Jurkat, Clone E6-1 (cell line): ENCODE results near the gene CFAP43.
A peak's percentile ranks its signal among the peaks of the same experiment; 100 is the strongest.
"Not testable (repeated sequence)": the region's sequence is repeated elsewhere in the genome, so short reads cannot be mapped to it uniquely, and the experiment has no call there.

Experiments used
- DNase-seq: peaks from one replicate; pipeline ENCODE4 v3.0.0-alpha.2; 2011; ENCODE audit warnings: low read depth, low spot score
- H3K4me3 ChIP-seq: 2 replicates; pipeline ENCODE4 v1.5.1; 2011; ENCODE audit warnings: mild to moderate bottlenecking, low read length, control low read depth, moderate library complexity

CFAP43 gene

DNA sequence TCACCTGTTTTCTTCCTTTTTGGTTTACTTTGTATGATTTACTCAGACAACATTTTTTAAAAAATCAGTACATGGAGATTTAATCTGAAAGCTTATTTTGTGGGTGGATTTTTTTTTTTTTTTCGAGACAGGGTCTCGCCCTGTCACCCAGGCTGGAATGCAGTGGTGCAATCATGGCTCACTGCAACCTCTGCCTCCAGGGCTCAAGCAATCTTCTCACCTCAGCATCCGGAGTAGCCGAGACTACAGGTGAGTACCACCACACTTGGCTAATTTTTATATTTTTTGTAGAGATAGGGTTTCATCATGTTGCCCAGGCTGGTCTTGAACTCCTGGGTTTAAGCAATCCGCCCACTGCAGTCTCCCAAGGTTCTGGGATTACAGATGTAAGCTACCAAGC is 25.1 kb upstream of the CFAP43 start:
- no peak for DNase-seq
- no peak overlapping the region for H3K4me3 ChIP-seq

DNA sequence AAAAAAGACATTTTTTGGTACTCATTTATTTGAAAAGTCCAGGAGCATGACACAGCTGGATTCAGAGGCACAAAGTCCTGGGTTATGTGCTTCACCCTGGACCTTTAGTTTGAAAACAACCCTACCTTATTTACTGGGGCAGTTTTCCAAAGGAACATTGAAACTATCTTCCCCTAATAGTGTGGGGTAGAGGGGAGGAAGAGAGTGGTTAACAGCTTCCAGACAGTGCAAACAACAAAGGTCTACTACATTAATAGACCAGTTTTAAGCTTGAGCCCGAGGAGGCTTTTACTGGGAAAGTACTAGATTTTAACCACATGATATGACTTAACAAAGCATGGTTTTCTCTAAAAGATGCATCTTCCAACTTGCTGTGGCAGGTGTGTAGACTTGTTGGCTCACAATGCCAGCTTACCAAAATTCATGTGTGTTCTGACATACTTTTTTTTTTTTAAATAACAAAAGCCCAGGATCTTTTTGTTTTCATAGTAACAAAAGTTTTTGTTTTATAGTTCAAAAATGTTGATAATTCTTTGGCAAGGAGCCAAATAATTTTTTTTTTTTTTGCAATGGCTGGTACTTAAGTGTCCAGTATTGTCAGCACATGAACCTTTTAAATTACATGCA is 24.3 kb upstream of the CFAP43 start:
- DNase-seq = peak; percentile 32
- no peak overlapping the region; the same call in 1 of the 2 replicates for H3K4me3 ChIP-seq

DNA sequence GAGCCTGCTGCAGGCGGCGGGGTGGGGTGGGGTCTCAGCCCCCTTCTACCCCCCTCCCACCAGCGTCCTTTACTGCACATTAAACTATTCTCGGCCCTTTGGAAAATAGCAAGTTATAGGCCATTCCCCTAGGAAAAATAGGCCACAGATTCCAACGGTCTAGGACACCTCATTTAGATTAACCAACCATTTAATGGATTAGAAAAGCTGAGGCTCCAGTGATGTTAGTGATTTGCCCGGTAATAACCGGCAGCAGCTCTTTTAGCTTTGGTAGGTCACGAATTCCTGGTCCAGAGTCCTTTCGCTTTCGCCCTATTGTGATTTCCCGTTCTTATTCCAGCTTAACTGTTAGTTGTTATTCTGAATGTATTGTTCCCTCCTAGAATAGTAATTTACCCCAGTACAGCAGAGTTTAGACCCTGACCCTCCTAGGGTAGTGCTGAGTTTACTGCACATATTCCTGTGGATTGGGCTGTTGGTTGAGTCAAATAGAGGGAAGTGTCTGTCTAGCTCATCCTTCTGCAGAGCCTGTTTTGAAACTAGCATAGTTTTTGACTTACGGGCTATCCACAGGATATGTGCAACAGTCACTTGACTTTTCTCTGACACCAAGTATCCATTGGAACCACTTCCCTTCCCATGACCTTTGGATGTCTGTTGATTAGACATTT is 23.3 kb upstream of the CFAP43 start:
- peak overlapping the region; percentile 86 for H3K4me3 ChIP-seq
- DNase-seq = no peak

DNA sequence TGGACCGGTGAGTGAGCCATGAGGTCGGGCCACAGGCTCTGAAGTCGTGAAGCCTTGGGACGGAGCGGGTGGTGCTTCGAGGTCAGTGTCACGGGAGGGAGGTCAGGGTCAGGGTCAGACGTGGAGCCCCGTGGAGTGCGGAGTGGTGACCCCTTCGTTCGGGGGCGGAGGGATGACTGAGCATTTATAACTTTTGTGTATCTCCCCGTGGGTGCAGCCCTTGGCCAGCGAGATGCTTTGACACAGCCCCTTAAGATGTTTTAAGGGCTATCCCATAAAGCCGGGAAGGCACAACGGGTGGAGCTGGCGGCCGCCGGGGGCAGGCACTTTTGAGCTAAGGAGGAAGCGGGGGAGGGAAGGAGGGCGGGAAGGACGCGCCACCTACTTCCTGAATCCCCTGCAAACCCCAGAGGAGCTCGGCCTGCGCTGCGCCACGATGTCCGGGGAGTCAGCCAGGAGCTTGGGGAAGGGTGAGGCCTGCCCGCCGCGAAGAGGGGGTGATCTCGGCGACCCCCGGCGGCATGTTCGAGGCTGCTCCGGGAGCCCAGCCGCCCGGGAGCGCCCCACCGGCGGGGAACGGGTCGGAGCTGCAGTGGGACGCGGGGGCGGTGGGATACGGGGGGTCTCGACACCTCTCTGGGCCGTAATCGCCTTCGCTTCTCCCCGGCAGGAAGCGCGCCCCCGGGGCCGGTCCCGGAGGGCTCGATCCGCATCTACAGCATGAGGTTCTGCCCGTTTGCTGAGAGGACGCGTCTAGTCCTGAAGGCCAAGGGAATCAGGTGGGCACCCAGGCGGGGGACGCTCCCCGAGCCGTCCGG is 22.5 kb upstream of the CFAP43 start, which contains the start of gene GSTO1:
TSS of gene GSTO1 (plus strand) at position 400 of the 818 bp plus-strand sequence. CDS start at position 437, 37 bp downstream.
- H3K4me3 ChIP-seq = peak within 1 kb of the TSS; percentile 86

DNA sequence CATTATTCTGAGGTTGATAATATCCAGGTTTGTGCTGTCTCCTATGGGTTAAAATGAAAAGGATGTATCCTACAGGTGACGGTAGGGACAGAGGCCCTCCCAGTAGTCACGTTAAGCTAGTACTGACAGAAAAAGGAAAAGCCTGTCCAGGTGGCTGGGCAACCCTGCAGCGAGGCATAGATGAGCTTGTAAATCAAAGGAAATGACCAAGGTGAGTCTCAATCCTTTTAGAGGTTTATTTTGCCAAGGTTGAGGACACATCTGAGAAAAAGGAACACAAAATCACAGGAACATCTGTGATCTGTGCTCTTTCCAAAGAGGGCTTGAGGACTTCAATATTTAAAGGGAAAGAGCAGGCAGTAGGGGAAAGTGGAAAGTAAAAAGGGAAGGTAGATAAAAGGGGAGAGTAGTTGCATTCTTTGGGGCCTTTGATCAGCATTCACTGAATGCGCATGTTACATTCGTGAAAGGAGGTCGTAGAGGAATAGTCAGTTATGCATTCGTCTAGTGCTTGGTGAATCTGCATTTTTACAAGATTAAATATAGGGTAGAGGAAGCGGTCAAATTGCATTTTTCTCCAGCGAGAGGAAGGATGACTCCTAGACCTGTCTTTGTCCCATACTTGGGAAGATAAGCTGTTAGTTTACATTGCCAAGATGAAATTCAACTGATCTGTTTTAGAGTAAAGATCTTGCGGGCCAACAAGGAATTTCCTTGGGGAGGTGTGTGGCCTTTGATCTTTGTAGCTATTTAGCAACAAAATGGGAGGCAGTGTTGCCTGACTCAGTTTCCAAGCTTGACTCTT is 21.6 kb upstream of the CFAP43 start:
- peak overlapping the region; percentile 86 for H3K4me3 ChIP-seq
- no peak for DNase-seq

More for the DNA sequence above, 22.5 kb upstream of the CFAP43 start, which contains the start of gene GSTO1:
- peak; percentile 65 for DNase-seq

DNA sequence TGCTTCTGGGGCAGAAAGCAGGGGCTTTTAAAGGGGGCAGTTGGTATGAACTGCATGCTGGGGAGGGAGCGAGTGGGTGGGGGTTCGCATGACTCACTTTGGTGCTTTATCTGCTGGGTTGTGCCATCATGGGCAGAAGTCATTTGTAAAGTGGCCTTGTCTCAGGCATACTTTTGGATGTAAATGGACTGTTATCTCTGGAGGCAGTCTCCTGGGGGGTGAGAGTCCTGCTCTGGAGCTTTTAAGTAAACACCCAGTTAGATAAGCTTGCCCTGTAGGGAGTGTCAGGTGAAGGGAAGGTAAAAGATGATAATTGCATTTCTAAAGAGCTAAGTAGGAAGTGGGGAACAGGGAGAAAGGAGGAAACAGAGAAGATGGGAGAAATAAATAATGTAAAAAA is 20.9 kb upstream of the CFAP43 start:
- DNase-seq = no peak

DNA sequence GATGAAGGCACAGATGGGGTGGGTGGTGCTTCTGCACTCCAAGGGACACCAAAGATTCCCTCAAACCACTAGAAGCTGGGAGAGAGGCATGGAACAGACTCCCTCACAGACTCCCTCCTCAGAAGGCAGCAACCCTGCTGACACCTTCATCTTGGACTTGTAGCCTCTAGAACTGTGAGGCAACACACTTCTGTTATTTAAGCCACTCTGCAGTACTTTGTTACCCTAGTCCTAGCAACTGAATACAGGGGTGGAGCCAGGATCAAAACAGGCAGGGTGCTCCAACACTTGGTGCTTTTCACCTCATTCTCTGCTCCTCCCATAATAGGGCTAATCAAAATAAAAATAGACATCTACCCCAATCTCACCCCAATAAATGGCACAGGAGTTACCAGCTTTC is 20.2 kb upstream of the CFAP43 start:
- H3K4me3 ChIP-seq = no peak overlapping the region
- no peak for DNase-seq

More for the DNA sequence above, 20.9 kb upstream of the CFAP43 start:
- no peak overlapping the region for H3K4me3 ChIP-seq

DNA sequence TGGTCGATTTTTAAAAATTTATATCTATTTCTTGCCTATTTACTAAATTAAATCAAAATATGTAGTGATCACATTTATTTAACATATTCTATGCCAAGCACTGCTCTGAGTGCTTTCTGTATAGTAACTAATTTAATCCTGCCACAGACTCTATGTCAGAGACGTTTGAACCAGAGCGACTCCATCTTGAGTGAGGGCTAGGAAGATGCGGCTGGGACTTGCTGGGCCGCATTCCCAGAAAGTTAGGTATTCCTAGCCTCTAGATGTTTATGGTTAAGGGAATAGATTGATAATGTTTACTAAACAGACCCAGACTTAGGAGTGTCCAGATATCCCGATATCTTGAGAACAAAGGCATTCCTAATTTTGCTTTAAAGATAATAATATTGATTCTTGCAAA is 19.3 kb upstream of the CFAP43 start:
- H3K4me3 ChIP-seq = no peak overlapping the region
- DNase-seq = no peak

DNA sequence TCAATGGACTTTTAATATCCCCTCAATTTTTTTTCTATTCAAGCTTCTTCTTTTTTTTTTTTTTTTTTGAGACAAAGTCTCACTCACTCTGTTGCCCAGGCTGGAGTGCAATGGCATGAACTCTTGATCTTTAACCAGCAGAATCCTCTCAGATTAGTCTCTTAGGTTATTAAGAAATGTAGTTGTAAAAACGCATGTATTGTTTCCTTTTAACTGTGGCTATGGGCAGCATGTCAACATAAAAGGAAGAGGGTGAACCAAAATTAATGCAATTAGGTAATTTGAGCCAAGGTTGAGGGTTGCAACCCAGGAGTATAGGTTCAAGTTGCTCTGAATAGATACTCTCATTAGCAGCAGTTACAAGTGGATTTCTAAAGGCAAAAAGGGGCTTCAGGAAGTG is 18.2 kb upstream of the CFAP43 start:
- no peak overlapping the region for H3K4me3 ChIP-seq
- DNase-seq = no peak

DNA sequence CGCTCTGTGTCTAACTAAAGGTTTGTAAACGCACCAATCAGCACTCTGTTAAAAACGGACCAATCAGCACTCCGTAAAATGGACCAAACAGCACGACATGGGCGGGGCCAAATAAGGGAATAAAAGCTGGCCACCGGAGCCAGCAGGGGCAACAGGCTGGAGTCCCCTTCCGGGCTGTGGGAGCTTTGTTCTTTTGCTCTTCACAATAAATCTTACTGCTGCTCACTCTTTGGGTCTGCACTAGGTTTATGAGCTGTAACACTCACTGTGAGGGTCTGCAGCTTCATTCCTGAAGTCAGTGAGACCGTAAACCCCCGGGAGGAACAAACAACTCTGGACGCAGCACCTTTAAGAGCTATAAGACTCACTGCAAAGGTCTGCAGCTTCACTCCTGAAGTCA is 16.8 kb upstream of the CFAP43 start:
- not testable (repeated sequence) for DNase-seq, H3K4me3 ChIP-seq

DNA sequence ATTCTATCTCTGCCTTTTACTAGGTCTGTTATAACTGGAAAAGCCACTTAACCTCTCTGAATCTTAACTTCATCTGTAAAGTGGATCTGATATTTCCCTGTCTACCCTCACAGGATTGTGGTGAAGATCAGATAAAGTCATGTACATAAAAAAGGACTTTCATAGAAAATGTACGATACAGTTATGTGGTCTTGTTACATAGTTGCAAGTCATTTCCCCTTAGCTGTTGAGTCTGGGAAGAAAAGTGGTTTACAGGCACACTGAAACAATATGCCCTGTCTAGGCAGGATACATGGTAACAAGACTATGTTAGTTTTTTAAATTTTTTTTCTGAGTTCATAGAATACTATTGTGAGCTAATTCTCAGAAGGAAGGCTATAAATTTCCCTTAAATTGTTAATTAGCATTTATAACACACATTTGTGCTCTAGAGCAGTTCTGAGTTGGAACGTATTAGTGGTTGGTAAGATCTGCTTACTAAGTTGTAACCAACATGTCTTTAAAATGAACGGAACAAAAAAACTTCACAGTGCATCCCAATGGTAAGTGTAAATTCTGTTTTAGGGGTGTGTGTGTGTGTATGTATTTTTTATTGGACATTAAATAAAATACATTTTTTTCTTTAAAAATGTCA is 15.5 kb upstream of the CFAP43 start:
- no peak for DNase-seq

DNA sequence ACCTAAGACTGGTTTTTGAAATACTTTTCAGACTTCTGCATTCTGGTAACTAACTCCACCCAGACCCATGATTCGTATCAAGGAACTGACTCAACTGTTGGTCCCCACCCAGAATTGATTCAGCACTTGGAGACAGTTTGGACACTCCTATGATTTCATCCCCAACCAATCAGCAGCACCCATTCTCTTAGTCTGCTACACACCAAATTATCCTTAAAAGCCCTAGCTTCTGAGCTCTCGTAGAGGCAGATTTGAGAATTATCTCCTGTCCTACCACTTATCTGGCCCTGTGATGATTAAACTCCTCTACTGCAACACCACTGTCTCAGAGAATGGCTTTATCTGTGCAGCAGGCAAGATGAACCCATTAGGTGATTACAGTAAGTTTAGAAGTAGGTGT is 14.8 kb upstream of the CFAP43 start:
- DNase-seq = no peak
- H3K4me3 ChIP-seq = no peak overlapping the region

More for the DNA sequence above, 15.5 kb upstream of the CFAP43 start:
- no peak overlapping the region for H3K4me3 ChIP-seq

DNA sequence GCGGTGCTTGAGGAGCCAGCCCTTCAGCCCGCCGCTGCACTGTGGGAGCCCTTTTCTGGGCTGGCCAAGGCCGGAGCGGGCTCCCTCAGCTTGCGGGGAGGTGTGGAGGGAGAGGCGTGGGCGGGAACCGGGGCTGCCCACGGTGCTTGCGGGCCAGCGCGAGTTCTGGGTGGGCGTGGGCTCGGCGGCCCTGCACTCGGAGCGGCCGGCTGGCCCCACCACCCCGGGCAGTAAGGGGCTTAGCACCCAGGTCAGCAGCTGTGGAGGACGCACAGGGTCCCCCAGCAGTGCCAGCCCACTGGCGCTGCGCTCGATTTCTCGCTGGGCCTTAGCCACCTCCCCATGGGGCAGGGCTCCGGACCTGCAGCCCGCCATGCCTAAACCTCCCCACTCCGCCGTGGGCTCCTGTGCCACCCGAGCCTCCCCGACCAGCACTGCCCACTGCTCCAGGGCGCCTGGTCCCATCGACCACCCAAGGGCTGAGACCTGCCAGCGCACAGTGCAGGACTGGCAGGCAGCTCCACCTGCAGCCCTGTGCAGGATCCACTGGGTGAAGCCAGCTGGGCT is 13.0 kb upstream of the CFAP43 start:
- DNase-seq = no peak
- no peak overlapping the region for H3K4me3 ChIP-seq

DNA sequence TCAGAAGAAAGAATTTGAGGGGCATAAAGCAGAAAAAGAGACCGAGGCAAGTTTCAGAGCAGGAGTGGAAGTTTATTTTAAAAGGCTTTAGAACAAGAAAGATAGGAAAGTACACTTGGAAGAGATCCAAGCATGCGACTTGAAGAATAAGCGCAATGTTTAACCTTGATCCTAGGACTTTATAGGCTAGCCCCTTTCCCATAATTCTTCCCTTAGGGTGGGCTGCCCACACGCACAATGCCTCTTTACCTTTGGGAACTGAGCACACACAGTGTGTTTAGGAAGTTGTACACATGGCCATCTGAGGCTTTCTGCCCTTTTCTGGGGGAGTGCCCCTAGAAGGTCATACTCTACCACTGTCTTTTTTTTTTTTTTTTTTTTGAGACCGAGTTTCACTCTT is 11.3 kb upstream of the CFAP43 start:
- no peak overlapping the region for H3K4me3 ChIP-seq
- no peak for DNase-seq

DNA sequence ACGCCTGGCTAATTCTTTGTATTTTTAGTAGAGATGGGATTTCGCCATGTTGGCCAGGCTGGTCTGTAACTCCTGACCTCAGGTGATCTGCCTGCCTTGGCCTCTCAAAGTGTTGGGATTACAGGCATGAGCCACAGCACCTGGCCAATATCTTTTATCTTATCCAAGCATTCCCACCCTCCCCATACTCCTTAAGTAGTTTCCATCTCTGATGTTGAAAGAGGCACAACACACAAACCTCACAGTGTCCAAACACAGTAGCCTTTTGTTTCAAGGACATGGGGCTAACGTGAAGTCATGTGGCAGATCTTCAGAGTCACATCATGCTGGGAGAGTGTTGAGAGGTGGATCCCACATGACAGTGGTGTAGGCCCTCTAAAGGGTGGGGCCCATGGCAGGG is 10.8 kb upstream of the CFAP43 start:
- H3K4me3 ChIP-seq, DNase-seq: not testable (repeated sequence)

DNA sequence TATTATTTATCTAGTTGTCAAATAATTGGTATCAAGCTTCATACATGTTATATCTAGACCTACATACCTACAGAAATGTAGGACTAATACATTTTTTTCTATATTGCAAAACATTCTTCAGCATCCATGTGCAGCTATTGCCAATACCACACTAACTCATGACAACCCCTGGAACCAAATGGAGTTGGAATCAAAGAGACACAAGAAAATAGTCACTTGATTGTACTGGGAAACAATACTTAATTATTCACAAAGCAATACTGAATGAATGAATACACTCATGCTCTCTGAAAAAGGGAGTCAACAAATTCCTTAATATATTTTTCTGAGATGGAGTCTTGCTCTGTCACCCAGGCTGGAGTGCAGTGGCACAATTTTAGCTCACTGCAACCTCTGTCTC is 10.4 kb upstream of the CFAP43 start:
- no peak for DNase-seq
- H3K4me3 ChIP-seq = no peak overlapping the region

DNA sequence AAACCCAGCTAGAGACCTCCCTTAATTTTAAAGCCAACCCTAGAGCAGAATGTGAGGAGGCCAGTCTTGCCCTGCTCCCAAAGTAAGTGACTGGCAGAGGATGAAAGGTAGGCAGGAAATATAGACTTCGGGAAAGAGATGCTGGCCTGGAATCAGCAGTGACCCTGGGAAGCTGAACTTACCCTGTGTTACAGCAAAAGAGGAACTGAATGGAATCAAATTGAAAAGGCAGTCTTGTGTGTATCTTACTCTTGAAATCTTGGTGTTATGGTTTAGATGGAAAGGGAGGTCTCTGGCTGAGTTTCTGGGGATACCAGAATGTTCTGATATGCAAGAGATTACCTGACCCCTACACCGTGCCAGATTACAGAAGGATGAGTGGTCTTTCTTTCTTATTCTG is 7.9 kb upstream of the CFAP43 start:
- no peak for DNase-seq
- H3K4me3 ChIP-seq = no peak overlapping the region

DNA sequence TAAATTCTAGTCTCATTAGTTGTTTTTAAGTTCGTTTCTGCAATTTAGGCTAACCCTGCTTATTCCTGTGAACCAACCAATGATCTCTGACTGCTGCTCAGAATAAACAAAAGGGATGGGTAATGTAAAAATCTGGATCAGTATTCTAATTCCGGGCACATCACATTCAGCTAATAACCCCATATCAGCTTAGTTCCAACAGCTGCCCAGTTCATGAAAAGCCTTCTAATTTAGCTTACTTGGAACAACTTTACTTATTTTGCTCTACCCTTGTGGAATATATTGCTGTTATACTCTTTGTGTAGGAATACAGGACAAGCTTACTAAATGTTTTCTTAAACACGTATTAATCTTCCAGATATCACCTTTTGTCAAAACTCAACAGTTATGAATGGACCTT is 3.6 kb upstream of the CFAP43 start:
- H3K4me3 ChIP-seq = no peak overlapping the region
- DNase-seq = no peak

DNA sequence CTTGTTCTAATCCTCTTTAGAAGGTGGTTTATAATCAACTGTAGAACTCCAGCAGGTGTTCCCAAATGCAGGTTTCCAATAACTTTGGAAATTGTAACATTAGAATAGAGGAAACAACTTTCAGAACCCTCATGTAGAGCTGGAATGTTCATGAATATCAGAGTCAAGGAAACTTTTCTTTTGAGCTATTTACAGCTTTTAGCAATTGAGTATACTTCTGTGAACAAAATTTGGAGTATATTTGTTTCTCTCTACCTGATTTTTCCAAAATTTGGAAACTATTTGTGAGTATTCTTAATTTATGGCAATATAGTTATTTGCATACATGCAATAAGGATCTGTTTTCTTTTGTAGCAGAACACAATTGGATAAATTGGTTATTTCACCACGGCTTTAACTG is 2.8 kb upstream of the CFAP43 start:
- no peak overlapping the region for H3K4me3 ChIP-seq
- no peak for DNase-seq
